Measurements from ENCODE around the gene IGSF3.
"Not testable (repeated sequence)": the region's sequence is repeated elsewhere in the genome, so short reads cannot be mapped to it uniquely, and the experiment has no call there.

The IGSF3 gene

DNA sequence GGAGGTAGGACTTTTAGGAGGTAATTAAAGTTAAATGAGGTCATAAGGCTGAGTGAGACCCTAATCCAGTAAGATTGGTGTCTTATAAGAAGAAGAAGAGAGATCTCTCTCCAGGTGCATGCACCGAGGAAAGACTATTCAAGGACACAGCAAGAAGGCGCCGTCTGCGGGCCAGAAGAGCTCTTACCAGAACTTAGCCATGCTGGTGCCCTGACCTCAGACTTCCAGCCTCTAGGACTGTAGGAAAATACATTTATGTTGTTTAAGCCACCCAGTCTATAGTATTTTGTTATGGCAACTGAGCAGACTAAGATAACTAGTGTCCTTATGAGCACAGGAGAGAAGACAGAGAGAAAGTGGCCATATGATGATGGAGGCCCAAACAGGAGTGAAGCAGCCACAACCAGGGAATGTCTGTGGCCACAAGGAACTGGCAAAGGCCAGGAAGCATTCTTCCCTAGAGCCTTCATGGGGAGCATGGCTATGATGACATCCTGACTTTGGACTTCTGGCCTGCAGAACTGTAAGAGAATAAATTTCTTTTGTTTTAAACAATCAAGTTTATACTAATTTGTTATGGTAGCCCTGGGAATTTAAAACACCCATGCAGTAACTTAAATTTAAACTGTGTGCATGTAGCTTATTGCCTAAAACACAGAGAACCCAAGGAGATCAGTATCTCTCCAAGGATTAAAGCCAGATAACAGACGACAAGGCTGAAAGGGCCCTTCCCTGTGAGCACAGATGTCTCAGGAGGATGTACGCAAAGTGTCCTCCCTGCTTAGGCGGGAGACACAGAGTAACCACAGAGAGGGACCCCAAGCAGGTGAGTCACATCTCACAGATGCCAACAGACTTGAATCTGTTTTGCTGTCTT, 86.8 kb downstream of the IGSF3 start:
- FAIRE-seq (no peak), DNase-seq (ENCODE audit: low spot score) (no peak)

DNA sequence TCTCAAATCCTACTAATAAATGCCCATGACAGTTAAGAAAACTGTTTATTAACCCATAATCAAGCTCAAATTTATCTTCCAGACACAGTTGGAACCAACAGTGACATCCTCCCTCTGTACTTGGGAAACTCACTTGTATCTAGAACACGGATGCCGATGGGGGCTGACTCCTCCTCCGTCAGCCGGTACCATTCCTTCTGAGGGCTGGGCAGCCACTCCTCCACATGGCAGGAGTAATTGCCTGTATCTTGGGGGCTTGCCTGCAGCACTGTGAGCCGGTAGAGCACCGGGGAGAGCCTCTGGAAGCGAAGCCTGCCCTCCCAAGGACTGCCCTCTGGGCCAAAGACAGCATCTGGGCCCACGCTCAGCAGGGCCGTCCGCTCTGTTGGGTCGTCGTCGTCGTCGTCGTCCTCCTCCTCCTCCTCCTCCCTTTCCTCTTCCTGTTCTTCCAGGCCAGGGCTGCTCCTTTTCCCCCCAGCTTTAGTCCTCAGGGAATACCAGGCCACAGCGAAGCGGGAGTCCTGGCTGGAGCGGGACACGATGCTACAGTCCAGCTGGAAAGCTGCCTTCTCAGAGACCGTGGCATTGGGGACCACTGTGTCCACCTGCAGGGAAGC, 88.2 kb downstream of the IGSF3 start:
- FAIRE-seq (no peak), DNase-seq (ENCODE audit: low spot score) (no peak)

DNA sequence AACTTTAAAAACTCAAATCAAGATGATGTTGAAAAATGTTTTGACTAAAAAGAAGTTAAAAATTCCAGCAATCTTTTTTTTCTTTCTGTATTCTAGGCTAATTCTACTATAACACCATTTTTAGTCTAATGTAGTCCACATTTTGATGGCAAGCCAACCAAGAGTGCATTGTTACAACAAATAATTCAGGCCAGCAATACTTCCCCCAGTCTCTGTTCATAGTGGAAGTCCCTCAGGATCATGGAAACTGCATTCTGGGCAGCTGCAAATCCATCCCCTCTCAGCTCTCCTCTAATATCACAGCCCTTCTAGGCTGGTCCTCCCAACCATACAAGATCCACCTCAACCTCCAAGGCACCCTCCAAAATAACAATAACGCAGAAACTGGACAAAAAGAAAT, 89.0 kb downstream of the IGSF3 start:
- DNase-seq (ENCODE audit: low spot score) (no peak), FAIRE-seq (no peak)

DNA sequence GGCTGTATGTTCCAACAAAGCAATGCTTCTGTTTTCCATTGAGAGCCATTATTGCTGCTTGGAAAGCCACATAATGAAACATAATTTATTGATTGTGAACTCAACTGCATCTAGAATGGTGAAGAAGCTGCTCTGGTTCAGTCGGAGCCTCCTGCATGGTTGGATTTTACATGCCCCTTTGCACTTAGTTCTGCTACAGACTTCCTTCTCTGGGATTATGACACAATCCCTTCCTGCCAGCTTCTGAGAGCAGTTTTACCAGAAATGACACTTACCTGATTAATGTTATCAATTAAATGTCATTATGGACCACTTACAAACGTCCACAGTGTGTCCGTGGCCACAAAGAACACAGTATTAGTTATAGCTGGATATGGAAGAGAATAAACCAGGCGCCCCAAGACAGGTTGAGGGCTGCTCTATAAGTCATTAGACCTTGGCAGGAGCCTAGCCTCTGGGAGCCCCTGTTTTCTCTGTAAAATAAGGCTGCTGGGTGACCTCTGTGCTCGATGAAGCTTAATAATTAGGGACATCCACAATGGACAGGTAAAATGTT, 89.7 kb downstream of the IGSF3 start:
- DNase-seq (ENCODE audit: low spot score) (no peak), FAIRE-seq (no peak)

DNA sequence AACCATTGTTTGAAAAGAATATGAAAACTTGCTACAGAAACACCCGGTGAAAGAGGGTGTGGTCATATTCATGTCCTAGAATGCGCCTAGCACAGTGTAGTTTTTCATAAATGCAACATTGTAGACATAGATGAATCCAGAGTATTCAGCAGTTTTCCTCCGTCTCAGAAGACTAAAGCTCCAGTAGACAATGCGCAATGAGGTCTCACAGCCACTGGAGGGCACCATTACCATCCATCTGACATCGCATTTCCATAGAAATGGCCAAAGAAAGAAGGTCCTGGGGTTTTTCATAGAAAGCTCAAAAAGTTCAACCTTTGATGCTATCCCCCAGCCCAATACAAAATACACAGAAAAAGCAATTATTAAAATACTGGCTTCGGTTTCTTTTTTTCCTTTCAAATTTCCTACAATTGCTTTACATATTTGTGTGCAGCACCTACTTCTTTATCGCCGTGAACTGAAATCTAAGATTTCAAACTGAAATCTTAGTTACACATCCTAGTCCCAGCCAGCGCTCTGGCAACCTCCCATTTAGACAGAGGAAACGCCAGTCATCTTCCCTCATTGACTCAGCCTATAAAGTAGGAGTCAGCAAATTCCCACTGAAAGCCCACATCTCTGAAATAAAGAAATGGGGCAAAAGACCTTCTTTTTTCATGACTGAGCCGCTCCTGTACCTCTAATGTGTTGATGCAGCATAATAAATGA, 92.8 kb downstream of the IGSF3 start:
- DNase-seq (ENCODE audit: low spot score) (peak; percentile 25), FAIRE-seq (peak; percentile 39)

DNA sequence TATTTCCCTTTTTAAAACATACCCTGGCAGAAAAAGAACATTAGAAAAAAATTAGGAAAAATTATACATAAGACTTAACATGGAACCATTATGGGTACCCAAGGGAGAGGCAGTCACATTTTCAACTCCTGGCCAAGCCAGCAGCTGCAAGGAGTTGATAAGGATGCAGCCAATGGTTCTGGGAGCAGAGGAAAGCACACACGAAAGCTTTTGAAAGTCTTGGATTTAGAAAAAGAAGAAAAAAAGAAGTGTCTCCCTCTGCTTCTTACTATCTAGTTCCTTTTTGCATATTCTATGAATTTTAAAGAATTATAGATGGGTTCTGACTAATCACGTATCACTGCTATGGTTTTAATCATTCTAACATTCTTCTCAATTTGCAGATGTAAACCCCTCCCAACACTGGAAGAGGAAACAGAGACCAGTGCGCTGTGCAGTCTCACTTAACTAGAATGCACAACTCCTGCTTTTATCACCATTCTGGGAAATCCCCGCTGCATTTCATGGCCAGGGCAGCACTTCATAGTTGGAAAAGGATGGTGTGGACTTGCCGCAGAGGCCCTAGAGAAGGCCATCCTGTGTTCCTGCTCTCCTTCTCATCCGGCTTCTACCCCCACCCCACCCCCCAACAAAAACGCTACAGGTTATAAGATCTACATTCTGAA, 94.0 kb downstream of the IGSF3 start:
- FAIRE-seq (no peak), DNase-seq (ENCODE audit: low spot score) (no peak)

DNA sequence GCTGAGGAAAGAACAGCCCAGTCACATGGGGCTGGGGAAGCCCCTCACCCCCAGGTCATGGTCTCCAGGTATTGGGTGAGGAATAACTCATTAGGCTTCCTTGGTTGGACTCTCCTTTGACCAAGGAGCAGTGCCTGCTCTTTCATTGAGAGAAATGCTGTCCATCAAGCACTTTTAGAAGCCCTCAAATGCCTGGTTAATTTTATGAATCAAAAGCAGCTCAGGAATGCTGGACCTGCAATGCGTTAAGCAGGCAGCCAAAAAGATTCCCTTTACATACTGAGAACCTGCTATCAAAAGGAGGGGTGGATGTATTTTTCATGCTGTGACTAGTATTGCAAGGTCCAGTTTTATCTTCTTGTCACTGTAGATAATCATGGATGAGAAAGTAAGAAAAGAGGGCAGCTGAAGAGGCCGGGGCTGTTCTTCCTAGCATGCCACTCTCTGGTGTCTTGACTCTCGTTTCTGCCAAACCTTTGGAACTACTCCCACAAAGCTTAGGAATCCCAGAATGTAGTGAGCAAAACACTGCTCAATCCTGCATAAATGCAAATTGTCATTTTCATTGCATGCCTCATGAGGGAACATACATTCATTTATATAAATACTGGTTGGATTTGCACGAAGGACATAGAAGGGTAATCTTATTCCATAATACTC, 94.6 kb downstream of the IGSF3 start:
- no peak for FAIRE-seq
- no peak for DNase-seq (ENCODE audit: low spot score)

DNA sequence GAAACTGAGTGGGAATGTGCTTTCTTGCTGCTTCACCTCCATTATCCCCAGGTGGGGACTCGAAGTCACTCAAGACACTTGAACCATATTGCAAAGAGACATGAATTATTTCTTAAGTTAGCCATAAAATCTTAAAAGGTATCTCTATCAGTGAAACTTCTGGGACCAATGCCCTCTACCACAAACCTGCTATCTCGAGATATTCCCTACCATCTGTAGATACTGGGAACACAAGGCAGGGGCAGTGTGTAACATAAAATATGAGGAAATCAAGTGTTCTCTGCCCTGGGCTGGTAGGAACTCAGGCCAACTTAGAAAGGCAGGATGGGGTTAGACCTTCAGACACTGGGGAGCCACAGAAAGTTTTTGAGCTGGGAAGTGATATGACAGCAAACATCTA, 95.4 kb downstream of the IGSF3 start:
- FAIRE-seq: no peak
- DNase-seq (ENCODE audit: low spot score): no peak

DNA sequence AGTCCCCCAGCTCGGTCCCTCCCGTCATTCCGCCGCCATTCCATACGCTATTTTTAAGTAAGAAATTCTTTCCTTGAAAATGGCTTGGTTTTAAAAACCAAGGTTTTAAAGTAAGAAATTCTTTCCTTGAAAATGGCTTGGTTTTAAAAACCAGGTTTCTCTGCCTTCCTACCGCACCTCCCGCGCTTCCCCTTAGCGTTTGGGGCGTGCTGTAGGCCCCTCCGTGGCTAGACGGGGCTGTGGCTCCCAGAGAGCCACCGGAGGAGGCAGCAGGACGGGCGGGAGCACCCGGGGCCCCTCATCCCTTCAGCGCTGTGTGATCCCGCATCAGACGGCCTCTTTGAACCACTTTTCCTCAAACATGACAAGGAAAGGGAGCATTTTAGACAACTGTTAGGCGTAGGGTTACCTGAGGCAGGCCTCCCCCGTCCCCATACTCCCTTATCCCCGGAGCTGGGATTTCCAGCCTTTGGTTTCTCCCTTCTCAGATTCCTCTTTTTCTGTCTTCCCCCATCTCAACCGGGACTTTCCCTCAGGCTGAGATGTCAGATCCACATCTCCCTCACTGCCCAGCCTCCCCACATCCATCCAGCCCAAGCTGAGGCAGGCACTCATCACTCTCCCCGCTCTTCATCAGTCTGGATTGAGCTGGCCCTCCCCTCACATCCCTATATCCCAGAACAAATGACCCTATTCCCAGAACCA, 96.2 kb downstream of the IGSF3 start:
- no peak for FAIRE-seq
- no peak for DNase-seq (ENCODE audit: low spot score)

DNA sequence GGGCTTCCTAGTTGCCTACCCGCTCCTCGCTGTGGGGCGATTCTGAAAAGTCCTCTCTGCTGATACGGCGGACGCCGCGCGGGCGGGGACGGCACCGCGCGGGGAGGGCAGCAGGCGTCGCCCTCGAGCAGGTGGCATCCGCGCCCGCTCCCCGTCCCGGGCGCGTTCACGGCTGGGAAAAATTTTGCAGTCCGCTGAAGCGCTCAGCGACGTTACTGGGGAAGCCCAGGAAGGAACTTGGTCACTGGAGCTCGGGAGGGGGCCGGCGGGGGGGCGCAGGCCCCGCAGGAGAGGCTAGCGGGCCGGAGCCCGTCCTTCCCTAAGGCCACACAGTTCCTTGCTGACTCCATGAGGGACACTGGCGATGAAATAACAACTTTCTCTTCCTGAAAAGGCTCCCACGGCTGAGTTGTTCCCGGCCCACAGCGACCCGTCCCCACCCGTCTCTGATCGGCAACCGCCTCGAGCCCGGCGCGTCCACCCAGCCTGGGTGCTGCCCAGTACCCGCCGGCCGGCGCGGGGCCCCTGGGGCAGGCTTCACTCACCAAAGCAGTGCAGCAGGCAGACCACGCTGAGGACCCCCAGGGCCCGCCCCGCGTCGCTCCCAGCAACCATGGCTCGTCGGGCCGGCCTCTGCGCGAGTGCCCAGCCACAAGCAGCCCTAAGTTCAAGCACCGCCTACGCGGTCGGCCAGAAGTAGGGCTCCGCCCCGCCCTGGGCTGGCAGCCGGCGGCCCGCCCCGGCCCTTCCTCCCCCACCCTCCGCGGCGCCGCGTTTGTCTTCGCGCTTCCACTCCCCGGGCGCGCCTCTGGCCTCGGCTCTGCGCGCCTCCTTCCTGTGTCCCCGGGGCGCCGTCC, 96.9 kb downstream of the IGSF3 start, which contains the start of gene CD58:
Gene CD58, minus strand, starts transcription at position 669 of the 857 bp plus-strand sequence. Its CDS starts 54 bp downstream, at position 615.
- FAIRE-seq (no peak), DNase-seq (ENCODE audit: low spot score) (peak; percentile 77)

DNA sequence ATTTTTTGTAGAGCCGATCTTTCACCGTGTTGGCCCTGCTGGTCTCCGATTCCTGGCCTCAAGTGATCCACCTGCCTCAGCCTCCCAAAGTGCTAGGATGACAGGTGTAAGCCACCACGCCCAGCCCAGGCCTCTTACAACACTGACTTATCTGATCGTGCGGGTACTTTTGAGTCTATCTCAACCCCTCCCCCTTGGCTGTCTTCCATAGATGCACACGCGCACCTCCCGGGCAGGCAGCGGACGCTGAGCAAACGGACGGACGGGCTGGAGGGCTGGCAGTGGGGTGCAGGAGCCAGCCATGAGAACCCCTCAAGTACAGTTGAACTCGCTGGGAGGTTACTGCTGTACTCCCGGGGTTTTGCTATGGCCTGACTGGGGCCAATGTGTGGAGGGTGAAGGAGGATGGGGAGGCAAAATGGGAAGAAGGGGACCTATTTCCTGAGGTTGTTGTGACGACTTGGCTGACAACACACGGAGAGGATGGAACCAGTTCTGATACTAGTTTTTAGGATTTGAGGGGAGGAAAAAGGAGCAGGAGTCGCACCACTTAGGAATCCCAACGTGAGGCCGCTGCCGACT, 97.7 kb downstream of the IGSF3 start:
- no peak for FAIRE-seq
- DNase-seq (ENCODE audit: low spot score): no peak

DNA sequence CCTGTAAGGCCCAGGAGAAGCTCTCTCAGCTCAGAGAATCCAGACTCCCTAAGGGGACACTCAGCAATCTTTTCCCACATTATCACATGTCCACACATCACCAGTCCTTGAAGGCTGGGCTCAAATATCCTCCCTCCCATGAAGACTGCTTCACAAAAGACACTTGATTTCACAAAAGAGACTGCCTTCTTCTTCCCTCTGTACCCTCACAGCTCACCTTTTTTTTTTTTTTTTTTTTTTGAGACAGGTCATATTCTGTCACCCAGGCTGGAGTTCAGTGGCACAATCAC, 98.2 kb downstream of the IGSF3 start:
- no peak for FAIRE-seq
- no peak for DNase-seq (ENCODE audit: low spot score)

DNA sequence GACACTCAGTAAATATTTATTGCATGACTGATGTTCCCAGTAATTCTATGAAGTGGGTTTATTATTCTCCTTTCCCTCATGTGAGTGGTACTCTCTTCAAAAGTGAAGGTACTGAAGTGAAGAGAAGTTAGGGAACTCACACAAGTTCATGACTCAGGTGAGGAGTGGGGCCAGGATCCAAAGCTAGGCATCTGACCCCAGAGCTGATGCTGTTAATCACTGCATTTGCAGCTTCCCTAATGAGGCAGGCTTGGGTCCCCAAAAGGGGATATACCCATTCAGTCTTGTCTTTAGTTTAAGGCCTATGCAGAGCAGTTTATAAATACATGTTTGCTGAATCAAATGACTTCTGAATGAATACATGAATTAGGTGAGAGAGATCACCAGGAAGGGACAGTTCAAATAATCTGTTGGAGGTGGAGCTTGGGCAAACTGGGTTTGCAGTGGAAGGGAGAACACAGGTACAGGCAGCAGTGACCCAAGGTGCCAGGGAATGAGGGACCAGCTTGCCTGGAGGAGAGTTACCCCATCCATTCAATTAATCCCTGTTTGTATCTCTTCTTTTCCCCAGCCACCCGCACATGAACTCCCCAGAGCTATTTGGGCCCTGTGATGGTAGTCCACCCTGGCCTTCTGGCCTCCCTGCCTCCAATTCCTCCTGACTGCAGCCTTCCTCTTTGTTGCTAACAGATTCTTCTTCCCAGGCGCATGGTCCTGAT, 98.7 kb downstream of the IGSF3 start:
- no peak for FAIRE-seq

DNA sequence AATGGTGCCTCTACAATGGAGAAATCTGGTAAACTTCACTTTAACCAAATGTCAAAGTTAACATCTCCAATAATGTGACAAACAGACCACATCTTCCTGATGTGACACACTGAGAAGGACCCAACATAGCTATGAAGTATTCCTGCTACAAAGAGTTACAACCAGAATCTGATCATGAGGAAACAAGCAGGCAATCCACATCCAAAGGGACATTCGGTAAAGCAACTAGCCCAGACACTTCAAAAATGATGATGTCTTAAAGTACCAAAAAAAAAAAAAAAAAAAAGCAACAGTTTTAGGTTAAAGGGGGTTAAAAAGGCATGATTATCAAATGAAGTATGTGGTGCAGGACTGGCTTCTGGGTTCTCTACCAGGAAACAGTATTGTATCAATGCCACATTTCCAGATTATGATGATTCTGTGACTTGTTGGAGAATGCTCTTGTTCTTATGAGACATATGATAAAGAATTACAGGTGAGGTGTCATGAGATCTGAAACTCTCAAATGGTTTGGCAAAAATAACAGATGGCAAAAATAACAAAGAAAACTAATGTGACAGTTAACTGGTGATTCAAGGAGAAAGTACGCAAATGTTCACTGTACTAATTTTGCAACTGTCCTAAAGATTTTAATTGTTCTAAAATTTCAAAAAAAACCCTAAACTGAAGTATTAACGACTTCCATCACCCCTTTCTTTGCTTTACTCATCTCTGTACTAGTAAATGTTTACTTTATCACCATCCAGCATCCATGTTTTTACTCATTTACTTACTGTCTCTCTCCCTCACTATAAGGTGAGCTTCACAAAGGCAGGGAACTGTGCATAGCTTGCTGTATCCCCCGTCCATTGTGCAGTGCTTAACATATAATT, 99.5 kb downstream of the IGSF3 start:
- no peak for FAIRE-seq
- no peak for DNase-seq (ENCODE audit: low spot score)

More for the DNA sequence above, 98.7 kb downstream of the IGSF3 start:
- no peak for DNase-seq (ENCODE audit: low spot score)

DNA sequence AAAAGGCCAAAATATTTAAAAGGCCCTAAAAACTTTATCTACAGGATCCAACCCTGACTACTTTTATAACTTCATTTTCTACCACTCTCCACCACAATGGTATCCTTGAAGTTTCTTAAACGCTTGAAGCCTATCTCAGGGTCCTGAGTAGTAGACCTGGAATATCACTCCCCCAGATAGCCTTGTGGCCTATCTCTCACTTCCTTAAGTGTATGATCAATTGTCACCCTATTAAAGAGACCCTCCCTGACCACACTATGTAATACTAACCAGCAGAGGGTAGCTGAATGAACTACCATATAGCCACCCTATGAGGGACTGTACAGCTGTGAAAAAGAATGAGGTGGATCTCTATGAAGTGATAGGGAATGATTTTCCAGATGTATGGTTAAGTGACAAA, 102.3 kb downstream of the IGSF3 start:
- FAIRE-seq (no peak), DNase-seq (ENCODE audit: low spot score) (no peak)

DNA sequence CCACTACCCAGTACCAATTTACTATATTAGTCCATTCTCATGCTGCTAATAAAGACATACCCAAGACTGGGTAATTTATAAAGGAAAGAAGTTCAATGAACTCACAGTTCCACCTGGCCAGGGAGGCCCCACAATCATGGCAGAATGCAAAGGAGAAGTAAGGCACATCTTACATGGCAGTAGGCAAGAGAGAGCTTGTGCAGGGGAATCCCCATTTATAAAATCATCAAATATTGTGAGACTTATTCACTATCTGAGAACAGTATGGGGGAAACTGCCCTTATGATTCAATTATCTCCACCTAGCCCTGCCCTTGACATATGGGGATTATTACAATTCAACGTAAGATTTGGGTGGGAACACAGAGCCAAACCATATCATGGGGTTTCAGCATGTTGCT, 103.1 kb downstream of the IGSF3 start:
- no peak for FAIRE-seq
- DNase-seq (ENCODE audit: low spot score): no peak

DNA sequence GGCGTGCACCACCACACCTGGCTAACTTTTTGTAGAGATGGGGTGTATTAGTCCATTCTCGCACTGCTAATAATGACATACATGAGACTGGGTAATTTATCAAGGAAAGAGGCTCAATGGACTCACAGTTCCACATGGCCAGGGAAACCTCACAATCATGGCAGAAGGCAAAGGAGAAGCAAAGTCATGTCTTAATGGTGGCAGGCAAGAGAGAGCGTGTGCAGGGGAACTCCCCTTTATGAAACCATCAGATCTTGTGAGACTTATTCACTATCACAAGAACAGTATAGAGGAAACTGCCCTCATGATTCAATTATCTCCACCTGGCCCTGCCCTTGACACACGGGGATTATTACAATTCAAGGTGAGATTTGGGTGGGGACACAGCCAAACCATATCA, 105.1 kb downstream of the IGSF3 start:
- DNase-seq (ENCODE audit: low spot score); FAIRE-seq: not testable (repeated sequence)

Measured in RCC 7860 (cell line).